SK-N-SH (cell line): Measurements from ENCODE around the gene ITGAE. TPM values are rescaled to one million over a fixed set of nuclear protein-coding genes. Genes with fewer than 3 reads are reported as not detected.

ENCODE experiments used
- CTCF ChIA-PET: fragments of 300-600, 350-600 bp; formaldehyde crosslinking; extraction: SDS; loops from one replicate; lab custom pipeline; 2021; lab: Yijun Ruan, JAX
- POLR2A ChIA-PET: fragments of 350-600 bp; sonication (Branson Sonifier 250); formaldehyde crosslinking; extraction: SDS; loops from one replicate; lab custom pipeline; 2020; ENCODE audit warnings: antibody characterized with exemption, inconsistent platforms; lab: Yijun Ruan, JAX
- DNase-seq: peaks from one replicate; pipeline ENCODE4 v3.0.0; 2012
- H2AFZ ChIP-seq: fragments of 200-600 bp; sonication (generic); 2 replicates; pipeline ENCODE4 v1.8.1; 2016; ENCODE audit warnings: antibody characterized with exemption, mild to moderate bottlenecking, low read depth
- H3F3A ChIP-seq: fragments of 200-600 bp; sonication (generic); replicated peaks from 2 replicates; pipeline ENCODE3; 2016; ENCODE audit warnings: antibody characterized with exemption, mild to moderate bottlenecking; ENCODE audit not compliant: insufficient read depth
- H3K27ac ChIP-seq, 2 experiments: fragments of 200-500 bp in 1 of 2; fragments of 200-600 bp in 1 of 2; sonication (Bioruptor generic) in 1 of 2; sonication (generic), shearing (Covaris generic) in 1 of 2; 2 replicates each; pipeline versions ENCODE4 v1.5.1 to v1.6.1; 2014 to 2016; ENCODE audit warnings: low read depth in 2 of 2, inconsistent platforms in 1 of 2, low read length in 1 of 2, mild to moderate bottlenecking in 1 of 2, mixed read lengths in 1 of 2
- H3K27me3 ChIP-seq: fragments of 200-600 bp; sonication (generic), shearing (Covaris generic); 2 replicates; pipeline ENCODE4 v1.6.1; 2016; ENCODE audit warnings: mixed run types; ENCODE audit not compliant: insufficient read depth
- H3K36me3 ChIP-seq, 2 experiments: fragments of 200-500 bp in 1 of 2; fragments of 200-600 bp in 1 of 2; sonication (Bioruptor generic) in 1 of 2; sonication (generic) in 1 of 2; replicated peaks in 1 of 2; 2 replicates each; pipeline versions ENCODE3 to v1.5.1; 2014 to 2016; ENCODE audit warnings: low read length in 1 of 2, mild to moderate bottlenecking in 1 of 2; ENCODE audit not compliant: insufficient read depth in 2 of 2, control insufficient read depth in 1 of 2
- H3K4me1 ChIP-seq, 2 experiments: fragments of 200-500 bp in 1 of 2; fragments of 200-600 bp in 1 of 2; sonication (Bioruptor generic) in 1 of 2; sonication (generic), shearing (Covaris generic) in 1 of 2; 2 replicates each; pipeline versions ENCODE4 v1.5.1 to v1.6.1; 2014 to 2016; ENCODE audit warnings: low read depth in 1 of 2, low read length in 1 of 2, mixed run types in 1 of 2; ENCODE audit not compliant: insufficient read depth in 2 of 2, control insufficient read depth in 1 of 2
- H3K4me2 ChIP-seq: fragments of 200-600 bp; sonication (generic), shearing (Covaris generic); 2 replicates; pipeline ENCODE4 v1.6.1; 2017; ENCODE audit warnings: mixed run types
- H3K4me3 ChIP-seq, 2 experiments: fragments of 200-500 bp in 1 of 2; fragments of 200-600 bp in 1 of 2; sonication (Bioruptor generic) in 1 of 2; sonication (generic), shearing (Covaris generic) in 1 of 2; 2 replicates each; pipeline versions ENCODE4 v1.5.1 to v1.8.1; 2014 to 2016; ENCODE audit warnings: low read depth in 2 of 2, inconsistent platforms in 1 of 2, low read length in 1 of 2, mild to moderate bottlenecking in 1 of 2, mixed read lengths in 1 of 2, moderate library complexity in 1 of 2
- H3K79me2 ChIP-seq: fragments of 200-600 bp; sonication (generic); 2 replicates; pipeline ENCODE4 v1.8.1; 2017; ENCODE audit warnings: mild to moderate bottlenecking; ENCODE audit not compliant: insufficient read depth
- H3K9ac ChIP-seq: fragments of 200-600 bp; sonication (generic); 2 replicates; pipeline ENCODE4 v1.6.1; 2017; ENCODE audit warnings: mixed run types
- H3K9me2 ChIP-seq: fragments of 200-600 bp; sonication (generic); 2 replicates; pipeline ENCODE4 v1.6.1; 2017; ENCODE audit warnings: mixed run types
- H3K9me3 ChIP-seq: fragments of 200-600 bp; sonication (generic); 2 replicates; pipeline ENCODE4 v1.6.1; 2017; ENCODE audit warnings: mixed run types, mild to moderate bottlenecking, moderate library complexity
- H4K20me1 ChIP-seq: fragments of 200-600 bp; sonication (generic); 2 replicates; pipeline ENCODE4 v1.6.1; 2017; ENCODE audit warnings: mild to moderate bottlenecking, mixed run types; ENCODE audit not compliant: insufficient read depth
- FOSL2 ChIP-seq: IDR thresholded peaks from 2 replicates; pipeline ENCODE4 v1.4.0; 2012; ENCODE audit warnings: low read depth, mild to moderate bottlenecking, moderate library complexity, borderline replicate concordance
- GATA2 ChIP-seq: sonication (generic); formaldehyde crosslinking; IDR thresholded peaks from 2 replicates; pipeline ENCODE4 v1.5.0; 2020; ENCODE audit warnings: mild to moderate bottlenecking, missing genetic modification reagents
- JUND ChIP-seq: IDR thresholded peaks from 2 replicates; pipeline ENCODE4 v1.4.0; 2012
- MAX ChIP-seq: IDR thresholded peaks from 2 replicates; pipeline ENCODE4 v1.4.0; 2012; ENCODE audit warnings: low read depth
- NRF1 ChIP-seq: IDR thresholded peaks from 2 replicates; pipeline ENCODE4 v1.6.1; 2012; ENCODE audit warnings: low read depth, mild to moderate bottlenecking, low read length
- RCOR1 ChIP-seq: fragments of 150-350 bp; IDR thresholded peaks from 2 replicates; pipeline ENCODE4 v1.6.1; 2017; ENCODE audit warnings: antibody characterized with exemption, low read length
- RXRA ChIP-seq: IDR thresholded peaks from 2 replicates; pipeline ENCODE4 v1.4.0; 2012; ENCODE audit warnings: low read depth, mild to moderate bottlenecking, borderline replicate concordance
- TEAD4 ChIP-seq: IDR thresholded peaks from 2 replicates; pipeline ENCODE4 v1.4.0; 2012; ENCODE audit warnings: mild to moderate bottlenecking, borderline replicate concordance; ENCODE audit not compliant: insufficient read depth
- USF1 ChIP-seq: IDR thresholded peaks from 2 replicates; pipeline ENCODE4 v1.4.0; 2012; ENCODE audit warnings: low read depth, borderline replicate concordance
- YY1 ChIP-seq: IDR thresholded peaks from 2 replicates; pipeline ENCODE4 v1.4.0; 2012; ENCODE audit warnings: low read depth, mild to moderate bottlenecking
- WGBS: methylation state at CpG from one replicate; pipeline ENCODE4 v1.1.6; 2017; ENCODE audit warnings: low lambda C conversion rate; 5-methylcytosine and 5-hydroxymethylcytosine counted together
- polyA plus RNA-seq, 3 experiments: library from polyadenylated mRNA; depleted of rRNA; stranded (reverse); fragments of >200 nt; gene quantifications; 2 replicates each; pipeline ENCODE4 v1.2.3, GENCODE V29; 2012

ITGAE gene
- polyA plus RNA-seq, 1 of the 3 experiments (the other 2 are of a cell fraction): 56.7 TPM

GRCh38 chr17:3750926-3751325 is 50.1 kb downstream of the ITGAE start (continued):
- TF ChIP-seq TEAD4 (no peak), NRF1 (no peak), GATA2 (CRISPR knock-in tag) (no peak), MAX (no peak)

GRCh38 chr17:3750296-3750695 is 50.7 kb downstream of the ITGAE start:
- no peaks in the 10 kb centered on the region for H3K36me3 ChIP-seq
- H3K9ac ChIP-seq: no peak overlapping the region
- no peaks in the 10 kb centered on the region for H3F3A ChIP-seq
- no peaks in the 10 kb centered on the region for H4K20me1 ChIP-seq
- 72% methylated on average over 10 of the region's 17 CpGs for WGBS
- H3K27ac ChIP-seq: no peak overlapping the region
- ChIA-PET CTCF (interaction anchor here (0.7 to 3.5 kb wide), 4 partner anchors 9 to 77 kb away, joined by 3 to 26 read pairs (median 5); no protein-coding TSS in a partner anchor), POLR2A (no interaction called here)
- no peak overlapping the region for H2AFZ ChIP-seq
- no peaks in the 10 kb centered on the region for H3K79me2 ChIP-seq
- no peaks in the 10 kb centered on the region; a peak in 1 of 4 replicates for H3K4me1 ChIP-seq
- no peaks in the 10 kb centered on the region for H3K9me2 ChIP-seq
- TF ChIP-seq USF1 (no peak), RXRA (no peak)
- no peak overlapping the region for H3K4me2 ChIP-seq
- H3K9me3 ChIP-seq: no peaks in the 10 kb centered on the region
- H3K4me3 ChIP-seq: no peak overlapping the region
- no peak for DNase-seq
- H3K27me3 ChIP-seq: no peaks in the 10 kb centered on the region; the same call in 1 of the 2 replicates

- Histone ChIP-seq H3F3A (no peaks in the 10 kb centered on the region), H4K20me1 (no peaks in the 10 kb centered on the region), H3K27ac (no peak overlapping the region), H3K79me2 (no peaks in the 10 kb centered on the region), H2AFZ (no peak overlapping the region), H3K4me3 (no peak overlapping the region), H3K4me2 (no peak overlapping the region), H3K9me3 (no peaks in the 10 kb centered on the region), H3K36me3 (no peaks in the 10 kb centered on the region), H3K27me3 (no peaks in the 10 kb centered on the region; the same call in 1 of the 2 replicates), H3K9ac (no peak overlapping the region), H3K9me2 (no peaks in the 10 kb centered on the region), H3K4me1 (no peaks in the 10 kb centered on the region)
- 73% methylated on average over 7 of the region's 7 CpGs for WGBS
- CTCF ChIA-PET: interaction anchor here (3.5 kb wide), 1 partner anchor 11 kb away, joined by 26 read pairs; no protein-coding TSS in a partner anchor
- DNase-seq: no peak
- POLR2A ChIA-PET: interaction anchor here (0.7 kb wide), 1 partner anchor 71 kb away, joined by 3 read pairs; no protein-coding TSS in a partner anchor
- TF ChIP-seq YY1 (no peak), GATA2 (CRISPR knock-in tag) (no peak), FOSL2 (no peak), RCOR1 (no peak), JUND (no peak)
These were observed 52.4 kb downstream of the ITGAE start for GRCh38 chr17:3748576-3748975.
